Ovary (tissue), 9 donors: Measurements from ENCODE around the gene TMEM35B. TPM values are rescaled to one million over a fixed set of nuclear protein-coding genes. Genes with fewer than 3 reads are reported as not detected.

ENCODE experiments used
- DNase-seq, 5 donors: peaks; one replicate each; pipeline ENCODE4 v3.0.0-alpha.2; 2019 to 2020
- H3K27ac ChIP-seq, 2 donors: fragments of 200-600 bp; one replicate each; pipeline versions ENCODE4 v1.5.1 to v1.8.0; 2019 to 2022
- H3K27me3 ChIP-seq: fragments of 200-600 bp; one replicate; pipeline ENCODE4 v1.8.0; 2022
- H3K36me3 ChIP-seq: fragments of 200-600 bp; sonication (generic); one replicate; pipeline ENCODE4 v1.5.1; 2019
- H3K4me1 ChIP-seq: one replicate; pipeline ENCODE4 v1.8.1; 2013; ENCODE audit warnings: mild to moderate bottlenecking, moderate library complexity; ENCODE audit not compliant: insufficient read depth
- H3K4me3 ChIP-seq: fragments of 200-600 bp; sonication (generic); one replicate; pipeline ENCODE4 v1.5.1; 2017
- H3K9me3 ChIP-seq, 2 donors: fragments of 200-600 bp in 1 of 2; sonication (generic) in 1 of 2; one replicate each; pipeline versions ENCODE4 v1.5.1 to v1.8.1; 2013 to 2019; ENCODE audit warnings: mild to moderate bottlenecking in 1 of 2, moderate library complexity in 1 of 2
- CTCF ChIP-seq, 3 donors: fragments of 450-650 bp in 2 of 3; fragments of 200-600 bp in 1 of 3; IDR thresholded peaks; one replicate each; pipeline versions ENCODE4 v1.5.1 to v1.8.0; 2016 to 2022; ENCODE audit warnings: antibody characterized with exemption in 3 of 3, mild to moderate bottlenecking in 1 of 3
- EP300 ChIP-seq: sonication (generic); formaldehyde crosslinking; IDR thresholded peaks from one replicate; pipeline ENCODE4 v1.6.1; 2017; ENCODE audit warnings: antibody characterized with exemption
- POLR2A ChIP-seq: fragments of 450-650 bp; IDR thresholded peaks from one replicate; pipeline ENCODE4 v1.6.1; 2017; ENCODE audit warnings: antibody characterized with exemption, mild to moderate bottlenecking, moderate library complexity
- WGBS, 3 donors: extraction: QIAGEN DNeasy Blood & Tissue Kit in 1 of 3; methylation state at CpG; one replicate each; pipeline versions ENCODE4 v1.1.5 to v1.1.7; 2013 to 2017; 5-methylcytosine and 5-hydroxymethylcytosine counted together
- intact Hi-C, 4 donors: fragments of 100-400 bp; cut with DNase I; formaldehyde crosslinking; loops; one replicate each; pipeline versions ENCODE4 v1.11.0 to v1.15.1; 2022 to 2023
- polyA plus RNA-seq, 2 donors: library from polyadenylated mRNA; stranded (reverse); fragments of 200-250 nt in 1 of 2; fragments of 350-450 nt in 1 of 2; fragmentation: Illumina TruSeq in 1 of 2; extraction: RNeasy Lipid Tissue Mini Kit (QIAGEN cat#74804) in 1 of 2; gene quantifications; one replicate each; pipeline ENCODE4 v1.2.3, GENCODE V29; 2013 to 2014
- total RNA-seq, 7 donors: library from RNA; depleted of rRNA in 2 of 7; stranded (reverse); fragments of >200 nt in 2 of 7; fragmentation: NEBNext Ultra II Directional in 3 of 7; extraction: Animal tissue kit (Norgen Biotek cat#: 25700) in 3 of 7; gene quantifications; one replicate each; pipeline versions ENCODE4 v1.1.0 to v1.2.4, GENCODE V29; 2016 to 2023
- donor health status: DM: no; HTN: no; CAD: no; lungs with moderate emphysema.
- donor health status: DM: no; HTN: no; CAD: no.
- donor health status: Bipolar disorder and iron deficiency.
- donor health status: DM: yes; HTN: yes; CAD: no.
- donor health status: DM: no; HTN: no; CAD: no.
- donor health status: DM: yes; HTN: yes; CAD: no.

TMEM35B gene
- total and polyA plus RNA-seq, 9 donors: 19.6 to 58.7 (median 27.4) TPM

GRCh38 chr1:34978921-34979320, 6.2 kb downstream of the TMEM35B start:
- DNase-seq: no peak
- H3K36me3 ChIP-seq: no peaks in the 10 kb centered on the region
- H3K27ac ChIP-seq: no peak overlapping the region
- intact Hi-C loops: no loop called here
- H3K27me3 ChIP-seq: no peaks in the 10 kb centered on the region
- H3K9me3 ChIP-seq: no peaks in the 10 kb centered on the region
- 31 to 53% (median 35%) methylated on average over 6 of the region's 6 CpGs for WGBS, 3 donors
- TF ChIP-seq EP300 (no peak), CTCF (IDR thresholded peaks at IDR 0.05) (no peak), POLR2A (no peak)
- peaks cover 6% of the 10 kb centered on the region for H3K4me1 ChIP-seq
- no peak overlapping the region for H3K4me3 ChIP-seq

DNA sequence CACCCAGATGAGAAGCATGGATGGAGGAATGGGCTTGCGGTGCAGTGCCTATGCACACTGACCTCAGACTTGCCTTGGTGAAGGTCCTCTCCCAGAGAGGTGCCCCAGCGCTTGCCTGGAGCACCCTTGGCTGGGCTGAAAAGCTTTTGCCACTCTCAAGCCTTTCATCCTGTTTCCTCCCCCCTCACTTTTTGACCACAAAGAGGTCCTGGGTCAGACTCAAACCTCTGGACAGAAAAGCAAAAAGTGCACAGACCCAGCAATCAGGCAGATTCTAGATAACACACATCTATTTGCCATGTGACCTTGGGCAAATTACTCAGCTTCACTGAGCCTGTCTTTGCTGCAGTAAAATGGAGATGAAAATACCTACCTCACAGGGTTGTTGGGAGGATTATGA, 7.3 kb downstream of the TMEM35B start:
- intact Hi-C loops: no loop called here
- Histone ChIP-seq H3K27ac (no peak overlapping the region), H3K36me3 (no peaks in the 10 kb centered on the region), H3K4me1 (peaks cover 2% of the 10 kb centered on the region), H3K9me3 (no peaks in the 10 kb centered on the region), H3K4me3 (no peak overlapping the region), H3K27me3 (no peaks in the 10 kb centered on the region)
- 88 to 97% (median 90%) methylated on average over 2 of the region's 2 CpGs for WGBS, 3 donors
- DNase-seq: no peak
- TF ChIP-seq POLR2A (no peak), EP300 (no peak), CTCF (IDR thresholded peaks at IDR 0.05) (no peak)

DNA sequence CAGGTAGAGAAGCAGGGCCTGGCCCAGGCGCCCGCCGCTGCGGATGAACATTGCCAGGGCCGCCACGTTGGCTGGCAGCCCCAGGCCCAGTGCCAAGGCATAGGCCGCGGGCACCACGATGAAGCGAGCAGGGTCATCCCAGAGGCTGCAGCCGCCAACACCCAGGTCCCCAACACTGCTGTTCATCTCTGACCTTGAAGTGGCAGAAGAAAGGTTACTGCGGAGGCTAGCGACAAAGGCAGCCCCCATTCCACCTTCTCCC, 8.0 kb downstream of the TMEM35B start:
- Histone ChIP-seq H3K27ac (no peak overlapping the region), H3K9me3 (no peaks in the 10 kb centered on the region), H3K27me3 (no peaks in the 10 kb centered on the region), H3K4me3 (no peak overlapping the region), H3K4me1 (no peaks in the 10 kb centered on the region), H3K36me3 (no peaks in the 10 kb centered on the region)
- intact Hi-C loops: no loop called here
- TF ChIP-seq EP300 (no peak), POLR2A (no peak), CTCF (IDR thresholded peaks at IDR 0.05) (no peak)
- DNase-seq: no peak
- WGBS, 3 donors: 86 to 93% (median 88%) methylated on average over 12 to 13 of the region's 13 CpGs

DNA sequence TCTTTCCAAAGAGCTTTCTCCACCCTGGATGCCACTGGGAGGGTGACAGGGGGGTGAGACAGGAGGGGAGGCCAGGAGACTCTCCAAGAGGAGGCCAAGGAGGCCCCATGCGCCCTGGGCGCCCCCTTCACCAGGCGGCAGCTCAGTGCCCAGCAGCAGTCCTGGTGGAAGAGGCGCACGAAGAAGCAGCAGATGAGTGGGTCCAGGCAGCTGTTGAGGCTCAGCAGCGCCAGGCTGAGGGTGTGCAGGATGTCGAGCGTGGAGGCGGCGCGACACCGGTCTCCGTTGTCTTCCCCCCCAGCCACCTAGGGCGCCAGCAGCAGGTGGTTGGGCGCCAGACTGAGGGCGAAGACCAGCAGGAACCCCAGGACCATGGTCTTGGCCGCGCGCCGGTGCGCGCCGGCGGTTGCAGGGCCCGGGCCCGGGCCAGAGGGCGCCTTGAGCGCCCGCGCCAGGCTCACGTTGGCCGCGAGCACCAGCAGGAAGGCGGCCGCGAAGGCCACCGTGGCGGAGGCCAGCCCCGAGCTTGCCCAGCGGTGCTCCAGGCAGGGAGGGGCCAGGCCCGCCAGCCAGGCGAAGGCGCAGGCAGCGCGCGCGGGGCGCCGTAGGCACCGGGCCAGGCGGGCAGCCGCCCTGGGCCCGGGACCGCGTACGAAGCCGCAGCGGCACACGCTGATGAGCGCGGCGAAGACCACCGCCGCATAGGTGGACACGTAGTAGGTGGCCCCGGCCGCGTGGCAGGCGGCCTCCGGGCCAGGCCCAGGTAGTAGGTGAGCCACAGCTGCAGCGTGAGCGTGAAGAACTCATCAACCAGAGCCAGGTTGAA, 8.6 kb downstream of the TMEM35B start:
- H3K27me3 ChIP-seq: no peaks in the 10 kb centered on the region
- H3K4me1 ChIP-seq: no peaks in the 10 kb centered on the region
- no peaks in the 10 kb centered on the region for H3K36me3 ChIP-seq
- intact Hi-C loops: no loop called here
- H3K27ac ChIP-seq: no peak overlapping the region
- TF ChIP-seq POLR2A (no peak), CTCF (IDR thresholded peaks at IDR 0.05) (no peak), EP300 (no peak)
- H3K4me3 ChIP-seq: no peak overlapping the region
- WGBS, 3 donors: 59 to 65% (median 59%) methylated on average over 70 to 72 of the region's 72 CpGs
- H3K9me3 ChIP-seq: no peaks in the 10 kb centered on the region
- DNase-seq: no peak
